HepG2 (cell line): ENCODE data around the gene BAZ1B.
"Not testable (repeated sequence)": the region's sequence is repeated elsewhere in the genome, so short reads cannot be mapped to it uniquely, and the experiment has no call there.

Experiments
- CTCF ChIP-seq: sonication (generic); formaldehyde crosslinking; IDR thresholded peaks from 2 replicates; pipeline ENCODE4 v1.5.0; 2020; ENCODE audit warnings: mild to moderate bottlenecking, missing genetic modification reagents, moderate library complexity
- ETV6 ChIP-seq: sonication (generic); formaldehyde crosslinking; conservative IDR thresholded peaks from 2 replicates; pipeline ENCODE4 v1.4.0; 2020; ENCODE audit warnings: missing genetic modification reagents
- GABPB1 ChIP-seq: IDR thresholded peaks from 2 replicates; pipeline ENCODE4 v1.6.1; 2016; ENCODE audit warnings: mild to moderate bottlenecking, missing genetic modification reagents, moderate library complexity, missing compliant biosample characterization
- GATAD1 ChIP-seq: IDR thresholded peaks from 2 replicates; pipeline ENCODE4 v1.6.1; 2016; ENCODE audit warnings: missing genetic modification reagents, missing compliant biosample characterization
- HMGXB4 ChIP-seq, 2 experiments: sonication (generic) in 1 of 2; formaldehyde crosslinking in 1 of 2; IDR thresholded peaks; 2 replicates each; pipeline versions ENCODE4 v1.4.0 to v1.6.1; 2018 to 2020; ENCODE audit warnings: missing genetic modification reagents in 2 of 2, borderline replicate concordance in 1 of 2, low read depth in 1 of 2, mild to moderate bottlenecking in 1 of 2, missing biosample characterization in 1 of 2
- KLF15 ChIP-seq: sonication (generic); formaldehyde crosslinking; IDR thresholded peaks from 2 replicates; pipeline ENCODE4 v1.8.1; 2023; ENCODE audit warnings: borderline replicate concordance, mild to moderate bottlenecking, inconsistent platforms, missing genetic modification reagents, mixed read lengths
- POLR2AphosphoS5 ChIP-seq: IDR thresholded peaks from 2 replicates; pipeline ENCODE4 v1.6.1; 2012; ENCODE audit warnings: low read depth, low read length
- REST ChIP-seq, 2 experiments: IDR thresholded peaks; 2 replicates each; pipeline ENCODE4 v1.6.1; 2011 to 2012; ENCODE audit warnings: low read length in 2 of 2, borderline replicate concordance in 1 of 2, low read depth in 1 of 2, mild to moderate bottlenecking in 1 of 2, moderate library complexity in 1 of 2
- SMAD1 ChIP-seq: sonication (generic); formaldehyde crosslinking; IDR thresholded peaks from 2 replicates; pipeline ENCODE4 v1.4.0; 2020; ENCODE audit warnings: missing genetic modification reagents, low read depth, mild to moderate bottlenecking, borderline replicate concordance
- SYNCRIP ChIP-seq: fragments of 200-400 bp; formaldehyde crosslinking; IDR thresholded peaks from 2 replicates; pipeline ENCODE4 v1.6.1; 2018; ENCODE audit warnings: mild to moderate bottlenecking, low read depth, low read length; ENCODE audit not compliant: insufficient read depth
- TGIF2 ChIP-seq: IDR thresholded peaks from 2 replicates; pipeline ENCODE4 v1.6.1; 2016; ENCODE audit warnings: control low read depth, missing compliant biosample characterization
- ZNF24 ChIP-seq: fragments of 450-650 bp; IDR thresholded peaks from 2 replicates; pipeline ENCODE4 v1.6.1; 2017; ENCODE audit warnings: antibody characterized with exemption, mild to moderate bottlenecking
- ZNF841 ChIP-seq: sonication (generic); formaldehyde crosslinking; IDR thresholded peaks from 2 replicates; pipeline ENCODE4 v1.8.1; 2023; ENCODE audit warnings: missing genetic modification reagents, borderline replicate concordance
- ZSCAN20 ChIP-seq: sonication (generic); formaldehyde crosslinking; IDR thresholded peaks from 2 replicates; pipeline ENCODE4 v1.4.0; 2020; ENCODE audit warnings: missing genetic modification reagents, mild to moderate bottlenecking, borderline replicate concordance

GRCh38 chr7:73550093-73550492 is 28.0 kb upstream of the BAZ1B start:
- TF ChIP-seq ZSCAN20; KLF15 (CRISPR knock-in tag); GABPB1 (CRISPR knock-in tag); CTCF; ZNF841 (CRISPR knock-in tag); HMGXB4 (CRISPR knock-in tag; IDR thresholded peaks at IDR 0.05; ENCODE audit: borderline replicate concordance in 1 of 2, low read depth in 1 of 2); TGIF2; ETV6 (CRISPR knock-in tag); SYNCRIP; REST (IDR thresholded peaks at IDR 0.05; ENCODE audit: borderline replicate concordance in 1 of 2, low read depth in 1 of 2, low read length in 2 of 2); POLR2AphosphoS5; SMAD1 (CRISPR knock-in tag); GATAD1 (CRISPR knock-in tag); ZNF24: not testable (repeated sequence)
